ENCODE measurements around the gene DYRK3.

DNA sequence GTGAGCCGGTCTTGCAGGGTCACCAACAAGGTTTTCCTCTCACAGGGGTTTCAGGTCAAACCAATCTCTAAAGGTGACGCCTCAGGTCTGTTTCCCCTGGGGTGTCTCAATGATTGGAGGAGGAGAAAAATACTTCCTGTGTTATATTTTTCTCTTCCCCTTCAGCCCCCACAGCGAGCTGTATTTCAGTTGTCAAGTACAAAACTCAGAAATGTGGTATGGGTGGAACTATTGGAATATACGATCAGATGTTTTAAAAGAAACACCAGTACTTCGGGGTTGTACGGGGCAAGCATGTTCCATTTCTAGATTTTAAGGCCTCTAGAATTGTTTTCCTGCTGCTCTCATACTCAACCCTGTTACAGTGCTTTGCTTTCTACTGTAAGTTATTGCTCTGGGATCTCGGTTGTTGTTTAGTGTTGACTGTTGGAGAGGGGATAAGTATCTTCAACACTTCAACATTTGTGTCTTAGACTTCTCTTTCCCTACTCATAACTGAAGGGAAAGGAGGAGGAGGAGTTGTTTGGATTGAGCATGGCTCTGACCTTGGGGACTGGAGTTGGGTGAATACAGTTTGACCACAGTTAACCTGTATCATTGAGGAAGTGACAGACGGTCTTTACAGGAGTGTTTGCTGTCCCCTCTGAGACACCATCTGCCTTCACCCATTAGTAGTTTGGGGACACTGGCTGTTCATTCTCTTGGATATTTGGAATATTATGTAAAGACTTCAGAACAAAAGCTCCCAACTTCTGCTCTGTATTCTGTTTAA lies 51.3 kb downstream of the DYRK3 start:
- TF ChIP-seq, protein P1, sequence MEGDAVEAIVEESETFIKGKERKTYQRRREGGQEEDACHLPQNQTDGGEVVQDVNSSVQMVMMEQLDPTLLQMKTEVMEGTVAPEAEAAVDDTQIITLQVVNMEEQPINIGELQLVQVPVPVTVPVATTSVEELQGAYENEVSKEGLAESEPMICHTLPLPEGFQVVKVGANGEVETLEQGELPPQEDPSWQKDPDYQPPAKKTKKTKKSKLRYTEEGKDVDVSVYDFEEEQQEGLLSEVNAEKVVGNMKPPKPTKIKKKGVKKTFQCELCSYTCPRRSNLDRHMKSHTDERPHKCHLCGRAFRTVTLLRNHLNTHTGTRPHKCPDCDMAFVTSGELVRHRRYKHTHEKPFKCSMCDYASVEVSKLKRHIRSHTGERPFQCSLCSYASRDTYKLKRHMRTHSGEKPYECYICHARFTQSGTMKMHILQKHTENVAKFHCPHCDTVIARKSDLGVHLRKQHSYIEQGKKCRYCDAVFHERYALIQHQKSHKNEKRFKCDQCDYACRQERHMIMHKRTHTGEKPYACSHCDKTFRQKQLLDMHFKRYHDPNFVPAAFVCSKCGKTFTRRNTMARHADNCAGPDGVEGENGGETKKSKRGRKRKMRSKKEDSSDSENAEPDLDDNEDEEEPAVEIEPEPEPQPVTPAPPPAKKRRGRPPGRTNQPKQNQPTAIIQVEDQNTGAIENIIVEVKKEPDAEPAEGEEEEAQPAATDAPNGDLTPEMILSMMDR (IDR thresholded peaks at IDR 0.05): no peak
- TF ChIP-seq POLR2A (IDR thresholded peaks at IDR 0.05) (no peak), POLR2AphosphoS5 (IDR thresholded peaks at IDR 0.05) (no peak)
